Naive B cell (primary cell): Measurements from ENCODE around the gene SELENOS. TPM values are rescaled to one million over a fixed set of nuclear protein-coding genes. Genes with fewer than 3 reads are reported as not detected.

Experiments
- ATAC-seq, 2 donors: fragments of 150-1000 bp; cut with Tn5 transposase; 2 replicates each; pipeline ENCODE4 v1.10.0; 2021; ENCODE audit warnings: low read depth in 2 of 2, mild to moderate bottlenecking in 2 of 2, moderate library complexity in 2 of 2
- DNase-seq: peaks from one replicate; pipeline ENCODE4 v3.0.0; 2022
- H3K27ac Mint-ChIP-seq, 6 donors: one replicate each; pipeline ENCODE4 v1.8.0; 2020 to 2022; ENCODE audit warnings: mild to moderate bottlenecking in 6 of 6, mixed read lengths in 6 of 6, moderate library complexity in 5 of 6, inconsistent platforms in 2 of 6
- H3K27me3 Mint-ChIP-seq, 3 donors: one replicate each; pipeline ENCODE4 v1.8.0; 2021 to 2022; ENCODE audit warnings: mixed read lengths in 3 of 3, mild to moderate bottlenecking in 1 of 3
- H3K36me3 Mint-ChIP-seq, 2 donors: one replicate each; pipeline ENCODE4 v1.8.0; 2020 to 2022; ENCODE audit warnings: mixed read lengths in 2 of 2, inconsistent platforms in 1 of 2, mild to moderate bottlenecking in 1 of 2
- H3K4me1 Mint-ChIP-seq, 3 donors: one replicate each; pipeline ENCODE4 v1.8.0; 2020 to 2022; ENCODE audit warnings: mixed read lengths in 3 of 3, inconsistent platforms in 1 of 3, mild to moderate bottlenecking in 1 of 3, moderate library complexity in 1 of 3
- H3K4me3 Mint-ChIP-seq, 8 donors: one replicate each; pipeline ENCODE4 v1.8.0; 2020 to 2022; ENCODE audit warnings: mild to moderate bottlenecking in 8 of 8, mixed read lengths in 8 of 8, moderate library complexity in 8 of 8, inconsistent platforms in 2 of 8
- H3K9me3 Mint-ChIP-seq, 7 donors: one replicate each; pipeline ENCODE4 v1.8.0; 2020 to 2022; ENCODE audit warnings: mixed read lengths in 7 of 7, mild to moderate bottlenecking in 5 of 7, inconsistent platforms in 2 of 7, moderate library complexity in 1 of 7
- polyA plus RNA-seq, 6 donors: library from polyadenylated mRNA; unstranded; fragments of 300-500 nt; fragmentation: Illumina TruSeq; gene quantifications; one replicate each; pipeline ENCODE4 v1.2.3, GENCODE V29; 2021; ENCODE audit warnings: low read depth in 6 of 6

SELENOS gene
- polyA plus RNA-seq, 6 donors from 2014 or later: 25.7 to 49.7 (median 40.0) TPM

GRCh38 chr15:101264011-101264410 is 13.3 kb downstream of the SELENOS start:
- Mint-ChIP-seq H3K4me3 (no peak overlapping the region), H3K4me1 (no peaks in the 10 kb centered on the region), H3K36me3 (peaks cover 0 to 2% of the 10 kb centered on the region in 2 donors), H3K27ac (no peak overlapping the region), H3K27me3 (peaks cover 0 to 27% (median 7%) of the 10 kb centered on the region in 3 donors), H3K9me3 (no peaks in the 10 kb centered on the region)
- no peak for ATAC-seq
- DNase-seq: no peak

DNA sequence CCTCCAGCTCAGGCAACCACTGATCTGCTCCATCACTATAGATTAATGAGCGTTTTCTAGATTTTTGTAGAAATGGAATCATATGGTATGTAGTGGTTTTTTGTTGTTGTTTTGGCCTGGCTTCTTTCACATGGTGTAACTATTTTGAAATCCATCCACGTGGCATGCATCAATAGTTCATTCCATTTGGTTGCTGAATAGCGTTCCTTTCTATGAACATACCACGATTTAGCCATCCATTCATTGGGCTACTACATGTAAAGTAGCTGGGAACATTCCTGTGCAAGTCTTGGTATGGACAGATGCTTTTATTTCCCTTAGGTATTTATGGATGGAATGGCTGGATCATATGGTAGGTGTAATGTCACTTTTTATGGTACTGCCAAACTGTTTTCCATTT is 14.7 kb downstream of the SELENOS start:
- no peak for ATAC-seq
- DNase-seq: no peak
- no peaks in the 10 kb centered on the region for H3K36me3 Mint-ChIP-seq
- no peak overlapping the region for H3K27ac Mint-ChIP-seq
- peaks cover 0 to 27% (median 11%) of the 10 kb centered on the region in 3 donors for H3K27me3 Mint-ChIP-seq
- no peaks in the 10 kb centered on the region for H3K9me3 Mint-ChIP-seq
- H3K4me1 Mint-ChIP-seq: peaks cover 3 to 5% (median 3%) of the 10 kb centered on the region in 3 donors
- no peak overlapping the region for H3K4me3 Mint-ChIP-seq

- Mint-ChIP-seq H3K4me1 (peaks cover 3 to 5% (median 3%) of the 10 kb centered on the region in 3 donors), H3K4me3 (peak overlapping the region in 1 of 8 donors; percentile 44), H3K27me3 (peaks cover 0 to 27% (median 11%) of the 10 kb centered on the region in 3 donors), H3K9me3 (no peaks in the 10 kb centered on the region), H3K27ac (peak overlapping the region in 1 of 6 donors; percentile 59), H3K36me3 (no peaks in the 10 kb centered on the region)
- DNase-seq: peak; percentile 52
- ATAC-seq: peak; percentile 53 to 70
These were observed 18.8 kb downstream of the SELENOS start for GRCh38 chr15:101258238-101259144.

GRCh38 chr15:101256757-101257156 is 20.5 kb downstream of the SELENOS start:
- ATAC-seq: no peak
- no peak overlapping the region for H3K4me3 Mint-ChIP-seq
- DNase-seq: no peak
- no peaks in the 10 kb centered on the region for H3K36me3 Mint-ChIP-seq
- H3K4me1 Mint-ChIP-seq: peaks cover 3 to 11% (median 10%) of the 10 kb centered on the region in 3 donors
- H3K9me3 Mint-ChIP-seq: no peaks in the 10 kb centered on the region
- H3K27ac Mint-ChIP-seq: no peak overlapping the region
- peaks cover 0 to 15% (median 11%) of the 10 kb centered on the region in 3 donors for H3K27me3 Mint-ChIP-seq

- peak overlapping the region in 1 of 6 donors; percentile 32 for H3K27ac Mint-ChIP-seq
- peak overlapping the region in 1 of 8 donors; percentile 8 for H3K4me3 Mint-ChIP-seq
- no peaks in the 10 kb centered on the region for H3K36me3 Mint-ChIP-seq
- H3K4me1 Mint-ChIP-seq: peaks cover 3 to 13% (median 11%) of the 10 kb centered on the region in 3 donors
- no peaks in the 10 kb centered on the region for H3K9me3 Mint-ChIP-seq
- ATAC-seq: no peak
- peaks cover 0 to 15% (median 11%) of the 10 kb centered on the region in 3 donors for H3K27me3 Mint-ChIP-seq
- DNase-seq: no peak
These were observed 21.6 kb downstream of the SELENOS start for GRCh38 chr15:101255615-101256241.

DNA sequence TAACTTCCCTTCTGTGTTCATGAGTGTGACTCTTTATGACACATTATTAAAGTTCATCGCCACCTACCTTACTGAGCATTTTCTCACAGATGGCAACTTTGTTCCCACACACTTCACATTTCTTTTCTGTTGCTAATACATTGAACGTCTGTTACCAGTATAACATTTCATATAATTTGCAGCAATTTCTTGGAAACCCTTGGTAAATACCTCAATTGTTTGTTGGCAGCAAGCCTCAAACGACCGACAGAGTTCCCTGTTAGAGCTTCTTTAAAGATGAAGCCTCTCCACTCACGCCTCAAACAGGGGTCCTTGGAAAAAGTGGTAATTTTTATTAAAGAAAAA is 22.3 kb downstream of the SELENOS start:
- ATAC-seq (no peak), DNase-seq (no peak)
- Mint-ChIP-seq H3K4me1 (peaks cover 9 to 20% (median 18%) of the 10 kb centered on the region in 3 donors), H3K27me3 (peaks cover 0 to 9% (median 7%) of the 10 kb centered on the region in 3 donors), H3K4me3 (peak overlapping the region in 1 of 8 donors; percentile 8), H3K27ac (no peak overlapping the region), H3K36me3 (no peaks in the 10 kb centered on the region), H3K9me3 (no peaks in the 10 kb centered on the region)

DNA sequence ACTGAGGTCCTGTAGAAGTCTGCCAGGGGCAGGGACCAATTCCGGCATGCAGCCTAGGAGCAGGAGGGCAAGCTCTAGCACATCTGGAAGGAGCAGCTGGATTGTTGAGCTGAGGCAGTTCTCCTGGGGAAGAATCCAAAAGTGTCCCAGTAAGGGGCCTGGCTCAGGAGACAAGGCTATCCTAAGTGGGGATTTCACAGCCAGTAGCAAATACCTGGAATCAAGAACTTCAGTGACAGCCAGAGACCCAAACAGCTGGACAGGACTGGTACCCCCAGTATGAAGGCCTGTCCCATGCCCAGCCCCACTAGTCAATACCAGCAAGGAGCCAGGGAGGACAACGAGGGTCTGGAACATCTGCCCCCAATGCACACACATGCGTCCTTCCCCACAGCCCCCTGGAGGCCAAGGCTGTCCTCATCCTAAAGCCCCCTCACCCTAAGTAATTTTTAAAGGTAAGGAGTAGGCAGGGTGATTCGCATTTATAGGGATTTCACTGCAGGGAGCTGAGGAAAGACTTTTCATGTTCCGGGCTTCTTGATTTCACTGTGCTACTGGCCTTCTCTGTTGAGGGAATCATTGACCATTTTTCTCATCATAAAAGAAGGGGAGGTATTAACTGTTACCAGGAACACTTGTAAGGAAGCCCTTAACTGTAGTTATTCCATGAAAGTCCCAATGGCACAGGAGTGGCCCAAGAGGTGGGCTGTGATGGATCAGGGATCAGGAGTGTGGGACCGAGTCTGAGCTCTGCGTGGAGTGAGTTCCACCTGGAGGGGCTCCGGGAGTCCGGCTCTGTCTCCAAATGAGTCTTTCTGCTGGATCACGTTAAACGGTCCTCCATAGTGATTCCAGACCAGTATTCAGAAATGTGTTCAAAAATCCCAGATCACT is 22.9 kb downstream of the SELENOS start:
- Mint-ChIP-seq H3K4me1 (peaks cover 11 to 27% (median 24%) of the 10 kb centered on the region in 3 donors), H3K27me3 (peaks cover 0 to 5% (median 3%) of the 10 kb centered on the region in 3 donors), H3K9me3 (no peaks in the 10 kb centered on the region), H3K27ac (peak overlapping the region in 1 of 6 donors; percentile 80), H3K4me3 (peak overlapping the region in 1 of 8 donors; percentile 89), H3K36me3 (no peaks in the 10 kb centered on the region)
- ATAC-seq (no peak), DNase-seq (no peak)

DNA sequence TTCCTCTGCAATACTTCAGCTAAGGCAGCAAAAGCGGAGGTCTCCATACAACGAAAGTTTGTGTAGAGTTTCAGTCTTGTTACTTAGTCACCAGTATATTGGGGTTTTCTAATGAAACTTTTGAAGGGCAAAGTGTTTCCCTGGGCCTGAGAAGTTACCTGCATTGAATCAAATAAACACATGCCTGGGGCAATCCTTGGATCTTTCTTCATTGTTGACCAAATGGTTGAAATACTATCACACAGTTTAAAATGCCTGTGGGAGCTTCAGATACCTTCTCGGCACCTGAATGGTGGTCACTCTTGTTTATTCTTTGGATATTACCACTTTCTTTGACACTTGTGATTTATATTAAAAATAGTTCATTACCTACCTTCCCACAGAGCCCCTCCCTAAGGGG is 24.4 kb downstream of the SELENOS start:
- peaks cover 8 to 36% (median 36%) of the 10 kb centered on the region in 3 donors for H3K4me1 Mint-ChIP-seq
- no peak for ATAC-seq
- no peaks in the 10 kb centered on the region for H3K36me3 Mint-ChIP-seq
- H3K4me3 Mint-ChIP-seq: peak overlapping the region; percentile 89 to 99 (median 96)
- H3K9me3 Mint-ChIP-seq: no peaks in the 10 kb centered on the region
- peak overlapping the region in 5 of 6 donors; percentile 72 to 97 (median 86) for H3K27ac Mint-ChIP-seq
- no peak for DNase-seq
- no peaks in the 10 kb centered on the region for H3K27me3 Mint-ChIP-seq

- H3K4me1 Mint-ChIP-seq: peaks cover 15 to 43% (median 43%) of the 10 kb centered on the region in 3 donors
- H3K36me3 Mint-ChIP-seq: no peaks in the 10 kb centered on the region
- H3K9me3 Mint-ChIP-seq: no peaks in the 10 kb centered on the region
- ATAC-seq (peak; percentile 74 to 78), DNase-seq (peak; percentile 94)
- H3K27me3 Mint-ChIP-seq: no peaks in the 10 kb centered on the region
- H3K4me3 Mint-ChIP-seq: peak within 1 kb of the TSS; percentile 93 to 99 (median 96)
- H3K27ac Mint-ChIP-seq: peak within 1 kb of the TSS; percentile 72 to 97 (median 90)
These were observed 25.2 kb downstream of the SELENOS start, which contains the start of gene CHSY1 for GRCh38 chr15:101251830-101252820. TSS of gene CHSY1 (minus strand) at chr15:101252048. CDS start at chr15:101251456, 592 bp downstream.

DNA sequence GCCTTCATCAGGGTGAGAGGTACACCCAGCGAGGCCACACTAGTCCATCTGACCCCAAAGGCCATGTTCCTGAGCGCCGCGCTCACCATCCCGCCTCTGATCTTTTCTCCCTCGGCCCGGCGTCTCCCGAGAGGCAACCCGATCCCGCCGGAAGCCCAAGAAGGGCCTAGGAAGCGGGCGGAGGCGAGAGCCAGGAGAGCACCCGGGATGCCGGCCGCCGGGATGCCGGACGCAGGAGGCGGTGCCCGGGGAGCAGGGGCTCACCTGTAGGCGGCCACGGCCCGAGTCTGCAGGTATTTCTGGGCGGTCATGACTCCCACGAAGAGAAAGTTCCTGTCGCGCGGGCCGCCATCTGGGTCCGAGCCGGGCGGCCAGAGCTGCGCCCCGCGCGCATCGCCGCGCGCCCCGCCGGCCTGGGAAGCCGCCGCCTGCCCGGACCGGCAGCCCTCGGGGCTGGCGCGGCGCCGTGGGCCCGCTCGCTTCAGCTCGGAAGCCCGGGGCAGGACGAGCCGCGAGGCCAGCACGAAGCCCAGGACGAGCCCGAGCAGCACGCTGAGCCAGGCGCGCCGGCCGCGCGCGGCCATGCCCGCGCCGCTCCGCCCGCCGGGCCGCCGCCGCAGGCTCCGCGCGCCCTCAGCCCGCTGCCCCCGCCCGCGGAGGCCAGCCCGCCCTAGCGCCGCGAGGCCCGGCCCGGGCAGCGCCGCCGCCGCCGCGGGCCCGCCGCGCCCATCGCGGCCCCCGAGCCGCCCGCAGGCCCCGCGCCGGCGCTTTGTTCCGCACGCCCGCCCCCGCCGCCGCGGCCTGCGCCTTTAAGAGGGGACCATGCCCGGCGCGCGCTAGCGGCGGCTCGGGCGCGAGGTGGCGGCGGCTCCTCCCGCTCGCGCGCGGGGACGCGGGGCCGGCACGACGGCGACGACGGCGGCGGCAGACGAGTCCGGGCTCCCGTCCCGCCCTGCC is 26.1 kb downstream of the SELENOS start:
- ATAC-seq (peak; percentile 64), DNase-seq (peak; percentile 19)
- Mint-ChIP-seq H3K27ac (peak overlapping the region in 4 of 6 donors; percentile 74 to 91 (median 90)), H3K4me1 (peaks cover 24 to 52% (median 52%) of the 10 kb centered on the region in 3 donors), H3K27me3 (no peaks in the 10 kb centered on the region), H3K36me3 (no peaks in the 10 kb centered on the region), H3K4me3 (peak overlapping the region; percentile 90 to 97 (median 94)), H3K9me3 (no peaks in the 10 kb centered on the region)

GRCh38 chr15:101250341-101250831 is 26.9 kb downstream of the SELENOS start:
- DNase-seq: no peak
- ATAC-seq: no peak
- Mint-ChIP-seq H3K36me3 (no peaks in the 10 kb centered on the region), H3K4me1 (peaks cover 32 to 60% (median 60%) of the 10 kb centered on the region in 3 donors), H3K9me3 (no peaks in the 10 kb centered on the region), H3K4me3 (peak overlapping the region; percentile 78 to 97 (median 91)), H3K27me3 (no peaks in the 10 kb centered on the region), H3K27ac (peak overlapping the region in 4 of 6 donors; percentile 32 to 91 (median 81))
